ENCODE results near the gene CSNK2A3.

The CSNK2A3 gene

GRCh38 chr11:11304550-11304949, 48.5 kb downstream of the CSNK2A3 start:
- DNase-seq (ENCODE audit: extremely low spot score, insufficient read length, low read depth) (no peak), FAIRE-seq (no peak)

- FAIRE-seq (no peak), DNase-seq (ENCODE audit: extremely low spot score, insufficient read length, low read depth) (no peak)
Observed at GRCh38 chr11:11302565-11302964, 50.5 kb downstream of the CSNK2A3 start.
